Thoracic aorta (tissue), 2 donors: ENCODE measurements around the gene C18orf32. TPM values are rescaled to one million over a fixed set of nuclear protein-coding genes. Genes with fewer than 3 reads are reported as not detected.

ENCODE experiments used
- ATAC-seq: fragments of 150-250 bp; one replicate; pipeline ENCODE4 v1.8.0; 2017; ENCODE audit warnings: low read depth; ENCODE audit not compliant: insufficient number of reproducible peaks, low FRiP score
- DNase-seq: peaks from one replicate; pipeline ENCODE4 v3.0.0-alpha.2; 2020; ENCODE audit warnings: low spot score
- H3K27ac ChIP-seq, 2 donors: fragments of 200-600 bp; sonication (generic); 1 replicate in 1 of 2; 2 replicates in 1 of 2; pipeline ENCODE4 v1.5.1; 2016; ENCODE audit warnings: mild to moderate bottlenecking in 2 of 2, moderate library complexity in 2 of 2
- H3K27me3 ChIP-seq: fragments of 200-600 bp; sonication (generic); replicated peaks from 2 replicates; pipeline ENCODE4 v1.6.0; 2016; ENCODE audit warnings: mild to moderate bottlenecking; ENCODE audit not compliant: insufficient read depth
- H3K36me3 ChIP-seq: fragments of 200-600 bp; sonication (generic); one replicate; pipeline ENCODE4 v1.5.1; 2016
- H3K4me1 ChIP-seq, 2 donors: fragments of 200-600 bp; sonication (generic); 1 replicate in 1 of 2; 2 replicates in 1 of 2; pipeline versions ENCODE4 v1.5.1 to v1.6.0; 2016; ENCODE audit warnings: low read depth in 2 of 2, mild to moderate bottlenecking in 1 of 2; ENCODE audit not compliant: control insufficient read depth in 1 of 2
- H3K4me3 ChIP-seq: fragments of 200-600 bp; sonication (generic); 2 replicates; pipeline ENCODE4 v1.5.1; 2016; ENCODE audit warnings: mild to moderate bottlenecking
- H3K9me3 ChIP-seq: fragments of 200-600 bp; sonication (generic); 2 replicates; pipeline ENCODE4 v1.5.1; 2016
- total RNA-seq, 2 donors: library from RNA; depleted of rRNA; stranded (reverse); fragments of >200 nt; gene quantifications; one replicate each; pipeline versions ENCODE4 v1.1.0 to v1.2.3, GENCODE V29; 2016
- TF ChIP-seq, protein P1 (sequence below): fragments of 200-600 bp; sonication (generic); IDR thresholded peaks from one replicate; pipeline ENCODE4 v1.5.1; 2019; ENCODE audit warnings: antibody characterized with exemption

Gene C18orf32
- total RNA-seq, 2 donors from 2014 or later = 31.5 to 39.4 TPM

DNA sequence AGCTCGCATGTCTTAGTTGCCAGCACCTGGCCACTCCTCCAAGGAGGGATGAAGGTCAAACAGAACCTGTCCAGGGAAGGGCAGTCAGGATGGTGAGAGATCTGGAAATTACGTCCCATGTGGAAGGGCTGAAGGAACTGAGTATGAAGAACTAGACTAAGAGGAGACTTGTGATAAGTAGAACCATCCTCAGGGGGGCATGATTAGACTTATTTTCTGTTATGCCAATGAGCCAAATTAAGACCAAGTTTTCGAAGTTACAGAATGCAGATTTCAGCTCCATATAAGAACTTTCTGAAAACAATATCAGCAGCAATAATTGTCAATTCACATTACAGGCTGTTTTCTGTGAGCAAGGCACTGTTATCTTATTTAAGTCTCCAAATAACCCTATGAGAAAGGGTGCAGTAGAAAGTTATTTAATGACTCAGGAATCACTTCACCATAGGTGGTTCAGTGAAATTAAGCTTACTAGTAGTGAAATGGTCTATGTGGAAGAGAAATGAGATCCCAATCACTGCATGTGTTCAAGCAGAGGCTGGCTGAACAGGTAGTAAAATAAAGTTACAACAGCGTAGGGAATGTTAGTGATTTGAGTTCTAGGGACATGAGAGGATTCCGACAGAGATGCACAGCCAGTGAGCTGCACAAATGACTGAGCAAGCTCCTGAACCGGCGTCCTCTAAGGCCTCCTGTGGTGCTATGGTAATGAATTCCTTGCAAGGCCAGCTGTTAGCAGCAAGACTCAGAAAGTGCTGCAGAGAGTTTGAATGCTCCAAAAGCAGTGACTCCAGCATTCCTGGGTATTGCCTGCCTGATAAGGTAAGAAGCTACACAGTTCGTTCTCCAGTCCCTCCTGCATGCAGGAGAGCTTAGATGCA lies 22.1 kb downstream of the C18orf32 start:
- TF ChIP-seq, protein P1, sequence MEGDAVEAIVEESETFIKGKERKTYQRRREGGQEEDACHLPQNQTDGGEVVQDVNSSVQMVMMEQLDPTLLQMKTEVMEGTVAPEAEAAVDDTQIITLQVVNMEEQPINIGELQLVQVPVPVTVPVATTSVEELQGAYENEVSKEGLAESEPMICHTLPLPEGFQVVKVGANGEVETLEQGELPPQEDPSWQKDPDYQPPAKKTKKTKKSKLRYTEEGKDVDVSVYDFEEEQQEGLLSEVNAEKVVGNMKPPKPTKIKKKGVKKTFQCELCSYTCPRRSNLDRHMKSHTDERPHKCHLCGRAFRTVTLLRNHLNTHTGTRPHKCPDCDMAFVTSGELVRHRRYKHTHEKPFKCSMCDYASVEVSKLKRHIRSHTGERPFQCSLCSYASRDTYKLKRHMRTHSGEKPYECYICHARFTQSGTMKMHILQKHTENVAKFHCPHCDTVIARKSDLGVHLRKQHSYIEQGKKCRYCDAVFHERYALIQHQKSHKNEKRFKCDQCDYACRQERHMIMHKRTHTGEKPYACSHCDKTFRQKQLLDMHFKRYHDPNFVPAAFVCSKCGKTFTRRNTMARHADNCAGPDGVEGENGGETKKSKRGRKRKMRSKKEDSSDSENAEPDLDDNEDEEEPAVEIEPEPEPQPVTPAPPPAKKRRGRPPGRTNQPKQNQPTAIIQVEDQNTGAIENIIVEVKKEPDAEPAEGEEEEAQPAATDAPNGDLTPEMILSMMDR = no peak
- no peak overlapping the region for H3K27ac ChIP-seq
- peaks cover 5 to 19% of the 10 kb centered on the region in 2 donors for H3K4me1 ChIP-seq
- H3K9me3 ChIP-seq = no peaks in the 10 kb centered on the region
- no peak for ATAC-seq
- no peaks in the 10 kb centered on the region for H3K36me3 ChIP-seq
- no peak overlapping the region for H3K4me3 ChIP-seq
- DNase-seq = no peak
- H3K27me3 ChIP-seq = no peaks in the 10 kb centered on the region

DNA sequence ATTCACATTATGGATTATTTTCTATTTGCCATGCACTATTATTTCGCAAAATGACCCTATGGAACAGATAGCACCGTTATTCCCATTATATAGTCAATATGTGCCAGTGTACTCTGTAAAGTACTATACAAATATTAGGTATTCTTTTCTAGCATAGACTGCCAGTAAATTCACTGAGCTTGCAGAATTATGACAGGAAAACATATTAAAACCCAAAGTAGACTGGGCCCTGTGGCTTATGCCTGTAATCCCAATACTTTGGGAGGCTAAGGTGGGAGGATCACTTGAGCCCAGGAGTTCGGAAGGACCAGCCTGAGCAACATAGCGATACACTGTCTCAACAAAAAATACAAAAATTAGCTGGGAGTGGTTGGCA lies 25.4 kb downstream of the C18orf32 start:
- H3K36me3 ChIP-seq = no peaks in the 10 kb centered on the region
- no peak overlapping the region for H3K4me3 ChIP-seq
- no peaks in the 10 kb centered on the region for H3K27me3 ChIP-seq
- H3K27ac ChIP-seq = no peak overlapping the region
- H3K4me1 ChIP-seq = peaks cover 13 to 34% of the 10 kb centered on the region in 2 donors
- TF ChIP-seq, protein P1 = no peak
- ATAC-seq = no peak
- DNase-seq = no peak
- no peaks in the 10 kb centered on the region for H3K9me3 ChIP-seq

DNA sequence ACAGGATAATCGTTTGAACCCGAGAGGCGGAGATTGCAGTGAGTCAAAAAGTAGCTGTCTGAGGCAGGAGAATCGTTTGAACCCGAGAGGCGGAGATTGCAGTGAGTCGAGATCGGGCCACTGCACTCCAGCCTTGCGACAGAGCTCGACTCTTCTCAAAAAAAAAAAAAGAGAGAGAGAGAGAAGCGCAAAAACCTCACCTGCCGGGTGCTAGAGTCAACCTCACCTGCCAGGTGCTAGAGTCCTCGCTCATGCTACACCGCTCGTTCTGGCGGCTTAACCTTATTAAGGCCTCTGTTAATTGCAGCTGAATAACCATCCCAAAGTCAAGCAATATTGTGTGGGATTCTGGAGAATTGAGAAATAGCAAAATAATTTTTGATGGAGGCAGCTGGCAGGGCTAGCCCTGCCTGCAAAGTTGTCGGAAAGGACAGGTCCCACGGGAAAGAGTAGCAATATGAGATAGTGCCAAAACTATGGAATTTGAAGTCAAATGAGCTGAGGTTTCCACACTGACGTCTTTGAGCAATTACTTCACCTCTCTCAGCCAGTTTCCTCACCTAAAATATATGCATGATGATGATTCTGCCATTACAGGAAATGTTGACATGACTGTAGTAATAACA lies 25.9 kb downstream of the C18orf32 start:
- peaks cover 13 to 34% of the 10 kb centered on the region in 2 donors for H3K4me1 ChIP-seq
- peak overlapping the region; percentile 82 to 92 for H3K27ac ChIP-seq
- TF ChIP-seq, protein P1 = no peak
- peak; percentile 16 for ATAC-seq
- H3K9me3 ChIP-seq = no peaks in the 10 kb centered on the region
- H3K27me3 ChIP-seq = no peaks in the 10 kb centered on the region
- no peak for DNase-seq
- no peaks in the 10 kb centered on the region for H3K36me3 ChIP-seq
- peak overlapping the region; percentile 97 for H3K4me3 ChIP-seq

DNA sequence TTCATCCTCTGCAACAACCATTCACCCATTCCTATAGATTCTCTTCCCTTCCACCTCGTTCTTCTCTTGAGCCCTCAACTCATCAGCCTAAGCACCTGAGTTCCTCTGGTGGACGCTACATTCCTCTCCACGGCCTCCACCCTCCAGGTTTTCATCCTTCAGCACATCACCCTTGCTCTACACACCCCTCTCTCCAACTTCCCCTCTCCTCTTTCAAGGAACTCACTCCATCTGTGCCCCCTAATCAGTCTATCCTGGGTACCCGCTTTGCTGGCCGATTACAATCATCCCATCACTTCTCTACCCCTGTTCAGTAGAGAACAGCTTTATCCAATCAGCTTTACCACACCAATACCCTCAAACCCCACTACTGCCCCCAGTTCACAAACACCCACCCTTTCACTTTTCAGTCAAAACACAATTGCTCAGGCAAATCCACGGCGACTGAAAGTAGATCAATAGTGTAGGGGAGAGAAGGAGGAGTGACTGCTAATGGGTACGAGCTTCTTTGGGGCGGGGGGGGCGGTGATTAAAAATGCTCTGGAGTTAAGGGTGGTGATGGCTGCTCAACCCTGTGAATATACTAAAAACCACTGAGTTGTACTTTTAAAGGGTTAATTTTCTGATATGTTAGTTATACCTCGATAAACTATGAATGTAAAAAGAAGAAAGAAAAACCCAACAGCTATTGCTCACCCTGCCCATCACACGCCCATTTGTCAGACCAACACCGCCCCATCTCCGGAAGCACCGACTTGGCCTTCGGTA lies 27.4 kb downstream of the C18orf32 start:
- TF ChIP-seq, protein P1 = no peak
- Histone ChIP-seq H3K4me1 (peaks cover 13 to 34% of the 10 kb centered on the region in 2 donors), H3K4me3 (peak overlapping the region; percentile 97), H3K9me3 (no peaks in the 10 kb centered on the region), H3K36me3 (no peaks in the 10 kb centered on the region), H3K27me3 (no peaks in the 10 kb centered on the region), H3K27ac (peak overlapping the region; percentile 82 to 92)
- ATAC-seq (no peak), DNase-seq (no peak)

DNA sequence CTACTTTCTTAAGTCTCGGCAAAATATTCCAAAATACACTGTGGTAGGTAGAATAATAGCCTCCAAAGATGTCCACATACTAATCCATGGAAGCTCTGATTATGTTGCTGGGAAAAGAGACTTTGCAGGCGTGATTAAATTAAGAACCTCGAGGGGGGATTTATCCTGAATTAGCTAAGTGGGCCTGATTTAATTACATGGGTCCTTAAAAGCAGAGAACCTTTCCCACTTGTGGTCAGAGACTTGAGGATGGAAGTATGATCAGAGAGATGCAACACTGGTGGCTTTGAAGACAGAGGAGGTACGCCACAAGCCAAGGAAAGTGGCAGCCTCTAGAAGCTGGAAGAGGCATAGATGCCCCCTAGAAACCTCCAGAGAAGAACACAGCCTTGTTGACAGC lies 29.4 kb downstream of the C18orf32 start:
- Histone ChIP-seq H3K36me3 (no peaks in the 10 kb centered on the region), H3K9me3 (no peaks in the 10 kb centered on the region), H3K4me3 (no peak overlapping the region)

More for the DNA sequence above, 29.4 kb downstream of the C18orf32 start:
- TF ChIP-seq, protein P1 = no peak
- Histone ChIP-seq H3K4me1 (peaks cover 13 to 27% of the 10 kb centered on the region in 2 donors), H3K27ac (no peak overlapping the region), H3K27me3 (no peaks in the 10 kb centered on the region)
- ATAC-seq (no peak), DNase-seq (no peak)
